ENCODE data around the gene PRDM15. TPM values are rescaled to one million over a fixed set of nuclear protein-coding genes. Genes with fewer than 3 reads are reported as not detected.

The PRDM15 gene
- polyA plus RNA-seq, 1 donor (not counting 4 experiments of a cell fraction or from before 2014, with no cell fraction given) = 5.2 TPM

GRCh38 chr21:41925767-41926116, 46.6 kb upstream of the PRDM15 start:
- Histone ChIP-seq H4K20me1 (ENCODE audit: control insufficient read depth, extremely low read depth, insufficient read depth, low read length) (no peaks in the 10 kb centered on the region), H3K36me3 (ENCODE audit: control insufficient read depth in 2 of 2, extremely low read depth in 1 of 2, insufficient read depth in 2 of 2, low read length in 2 of 2) (peaks cover 2 to 5% of the 10 kb centered on the region in 2 experiments), H2AFZ (ENCODE audit: control insufficient read depth, low read length) (no peak overlapping the region), H3K79me2 (ENCODE audit: control insufficient read depth, insufficient read depth, low read length) (peaks cover 49% of the 10 kb centered on the region), H3K4me3 (ENCODE audit: control insufficient read depth in 2 of 3, extremely low read depth in 1 of 3, insufficient read depth in 2 of 3, low read depth in 1 of 3, low read length in 3 of 3) (peak overlapping the region in 1 of 3 experiments; percentile 77), H3K4me2 (ENCODE audit: control insufficient read depth, extremely low read depth, insufficient read depth, low read depth, low read length) (peak overlapping the region; percentile 87), H3K9me1 (ENCODE audit: control insufficient read depth, extremely low read depth, insufficient read depth, low read length) (peaks cover 2% of the 10 kb centered on the region), H3K27me3 (ENCODE audit: control insufficient read depth, extremely low read depth, insufficient read depth, low read length) (no peaks in the 10 kb centered on the region), H3K4me1 (ENCODE audit: control insufficient read depth, extremely low read depth, insufficient read depth, low read length) (peaks cover 29% of the 10 kb centered on the region), H3K9ac (ENCODE audit: control insufficient read depth, extremely low read depth, insufficient read depth, low read length) (peak overlapping the region; percentile 84), H3K27ac (ENCODE audit: control insufficient read depth, insufficient read depth, low read length) (peak overlapping the region; percentile 82), H3K9me3 (ENCODE audit: control insufficient read depth, low read depth, low read length) (no peaks in the 10 kb centered on the region)
- DNase-seq (ENCODE audit: low read depth, low spot score) (no peak), FAIRE-seq (no peak)
- TF ChIP-seq, protein P1, sequence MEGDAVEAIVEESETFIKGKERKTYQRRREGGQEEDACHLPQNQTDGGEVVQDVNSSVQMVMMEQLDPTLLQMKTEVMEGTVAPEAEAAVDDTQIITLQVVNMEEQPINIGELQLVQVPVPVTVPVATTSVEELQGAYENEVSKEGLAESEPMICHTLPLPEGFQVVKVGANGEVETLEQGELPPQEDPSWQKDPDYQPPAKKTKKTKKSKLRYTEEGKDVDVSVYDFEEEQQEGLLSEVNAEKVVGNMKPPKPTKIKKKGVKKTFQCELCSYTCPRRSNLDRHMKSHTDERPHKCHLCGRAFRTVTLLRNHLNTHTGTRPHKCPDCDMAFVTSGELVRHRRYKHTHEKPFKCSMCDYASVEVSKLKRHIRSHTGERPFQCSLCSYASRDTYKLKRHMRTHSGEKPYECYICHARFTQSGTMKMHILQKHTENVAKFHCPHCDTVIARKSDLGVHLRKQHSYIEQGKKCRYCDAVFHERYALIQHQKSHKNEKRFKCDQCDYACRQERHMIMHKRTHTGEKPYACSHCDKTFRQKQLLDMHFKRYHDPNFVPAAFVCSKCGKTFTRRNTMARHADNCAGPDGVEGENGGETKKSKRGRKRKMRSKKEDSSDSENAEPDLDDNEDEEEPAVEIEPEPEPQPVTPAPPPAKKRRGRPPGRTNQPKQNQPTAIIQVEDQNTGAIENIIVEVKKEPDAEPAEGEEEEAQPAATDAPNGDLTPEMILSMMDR (optimal IDR thresholded peaks at IDR 0.05 in 1 of 3, IDR thresholded peaks at IDR 0.05 in 1 of 3, conservative IDR thresholded peaks at IDR 0.05 in 1 of 3; ENCODE audit: extremely low read depth in 1 of 3, insufficient read depth in 2 of 3, low read length in 3 of 3) = no peak
- TF ChIP-seq EZH2 (IDR thresholded peaks at IDR 0.05; ENCODE audit: low read length) = no peak
- dilution Hi-C loops (cut with MboI; ENCODE audit: extremely low pct_ligation_motif_present, low sequenced_read_pairs) = no loop called here

GRCh38 chr21:41924368-41924754, 45.2 kb upstream of the PRDM15 start:
- no peak overlapping the region for H2AFZ ChIP-seq (ENCODE audit: control insufficient read depth, low read length)
- H4K20me1 ChIP-seq (ENCODE audit: control insufficient read depth, extremely low read depth, insufficient read depth, low read length) = no peaks in the 10 kb centered on the region
- H3K27ac ChIP-seq (ENCODE audit: control insufficient read depth, insufficient read depth, low read length) = no peak overlapping the region
- H3K9me1 ChIP-seq (ENCODE audit: control insufficient read depth, extremely low read depth, insufficient read depth, low read length) = no peaks in the 10 kb centered on the region
- no peak overlapping the region for H3K4me2 ChIP-seq (ENCODE audit: control insufficient read depth, extremely low read depth, insufficient read depth, low read depth, low read length)
- H3K36me3 ChIP-seq (ENCODE audit: control insufficient read depth in 2 of 2, extremely low read depth in 1 of 2, insufficient read depth in 2 of 2, low read length in 2 of 2) = peaks cover 2 to 5% of the 10 kb centered on the region in 2 experiments
- no peaks in the 10 kb centered on the region for H3K27me3 ChIP-seq (ENCODE audit: control insufficient read depth, extremely low read depth, insufficient read depth, low read length)
- no peak for DNase-seq (ENCODE audit: low read depth, low spot score)
- no peaks in the 10 kb centered on the region for H3K9me3 ChIP-seq (ENCODE audit: control insufficient read depth, low read depth, low read length)
- peaks cover 44% of the 10 kb centered on the region for H3K79me2 ChIP-seq (ENCODE audit: control insufficient read depth, insufficient read depth, low read length)
- H3K4me3 ChIP-seq (ENCODE audit: control insufficient read depth in 2 of 3, extremely low read depth in 1 of 3, insufficient read depth in 2 of 3, low read depth in 1 of 3, low read length in 3 of 3) = no peak overlapping the region
- dilution Hi-C loops (cut with MboI; ENCODE audit: extremely low pct_ligation_motif_present, low sequenced_read_pairs) = no loop called here
- H3K4me1 ChIP-seq (ENCODE audit: control insufficient read depth, extremely low read depth, insufficient read depth, low read length) = peaks cover 16% of the 10 kb centered on the region
- TF ChIP-seq, protein P1 (optimal IDR thresholded peaks at IDR 0.05 in 1 of 3, IDR thresholded peaks at IDR 0.05 in 1 of 3, conservative IDR thresholded peaks at IDR 0.05 in 1 of 3; ENCODE audit: extremely low read depth in 1 of 3, insufficient read depth in 2 of 3, low read length in 3 of 3) = no peak
- no peak for TF ChIP-seq EZH2 (IDR thresholded peaks at IDR 0.05; ENCODE audit: low read length)
- H3K9ac ChIP-seq (ENCODE audit: control insufficient read depth, extremely low read depth, insufficient read depth, low read length) = no peak overlapping the region
- FAIRE-seq = no peak
